Gastroesophageal sphincter (tissue), 4 donors: ENCODE results near the gene DPPA5. TPM values are rescaled to one million over a fixed set of nuclear protein-coding genes. Genes with fewer than 3 reads are reported as not detected.
"Not testable (repeated sequence)": the region's sequence is repeated elsewhere in the genome, so short reads cannot be mapped to it uniquely, and the experiment has no call there.

Source experiments
- ATAC-seq: fragments of 150-250 bp; one replicate; pipeline ENCODE4 v1.9.1; 2016; ENCODE audit warnings: mild to moderate bottlenecking, moderate library complexity
- H3K27ac ChIP-seq, 4 donors: fragments of 200-600 bp; sonication (generic) in 3 of 4; 1 replicate in 3 of 4; 2 replicates in 1 of 4; pipeline ENCODE4 v1.5.1; 2016 to 2019
- H3K27me3 ChIP-seq: fragments of 200-600 bp; sonication (generic); one replicate; pipeline ENCODE4 v1.5.1; 2019
- H3K36me3 ChIP-seq, 2 donors: fragments of 200-600 bp; sonication (generic); one replicate each; pipeline ENCODE4 v1.5.1; 2019; ENCODE audit warnings: control low read depth in 1 of 2
- H3K4me1 ChIP-seq, 3 donors: fragments of 200-600 bp; sonication (generic); 1 replicate in 2 of 3; 2 replicates in 1 of 3; pipeline ENCODE4 v1.5.1; 2016 to 2019; ENCODE audit warnings: control low read depth in 2 of 3
- H3K4me3 ChIP-seq, 2 donors: fragments of 200-600 bp; sonication (generic); one replicate each; pipeline ENCODE4 v1.5.1; 2019; ENCODE audit warnings: mild to moderate bottlenecking in 1 of 2, moderate library complexity in 1 of 2
- H3K9me3 ChIP-seq, 3 donors: fragments of 200-600 bp; sonication (generic); one replicate each; pipeline ENCODE4 v1.5.1; 2017 to 2019; ENCODE audit warnings: control low read depth in 2 of 3
- CTCF ChIP-seq, 4 experiments: fragments of 200-600 bp in 2 of 4; fragments of 450-650 bp in 2 of 4; sonication (generic) in 1 of 4; IDR thresholded peaks; one replicate each; pipeline ENCODE4 v1.5.1; 2017 to 2019; ENCODE audit warnings: antibody characterized with exemption in 4 of 4, mild to moderate bottlenecking in 2 of 4, moderate library complexity in 2 of 4
- EP300 ChIP-seq: sonication (generic); formaldehyde crosslinking; IDR thresholded peaks from one replicate; pipeline ENCODE4 v1.6.1; 2017; ENCODE audit warnings: antibody characterized with exemption, mild to moderate bottlenecking
- POLR2A ChIP-seq, 2 donors: fragments of 450-650 bp; IDR thresholded peaks; one replicate each; pipeline ENCODE4 v1.6.1; 2017; ENCODE audit warnings: antibody characterized with exemption in 2 of 2, mild to moderate bottlenecking in 2 of 2, moderate library complexity in 1 of 2
- POLR2AphosphoS5 ChIP-seq: sonication (generic); formaldehyde crosslinking; IDR thresholded peaks from one replicate; pipeline ENCODE4 v1.6.1; 2017; ENCODE audit warnings: antibody characterized with exemption
- WGBS, 2 donors: methylation state at CpG; one replicate each; pipeline ENCODE4 v1.1.5; 2018; ENCODE audit warnings: low coverage in 1 of 2; 5-methylcytosine and 5-hydroxymethylcytosine counted together
- small RNA-seq, 4 donors: library from RNA; depleted of rRNA; stranded (forward); fragments of <200 nt; gene quantifications; one replicate each; pipeline ENCODE3, GENCODE V24; 2016
- total RNA-seq, 4 donors: library from RNA; depleted of rRNA; stranded (reverse); fragments of >200 nt; gene quantifications; one replicate each; pipeline ENCODE4 v1.1.0, GENCODE V29; 2016

The DPPA5 gene
- total RNA-seq, 4 donors from 2014 or later = not detected

- peaks cover 3% of the 10 kb centered on the region for H3K27me3 ChIP-seq
- no peaks in the 10 kb centered on the region for H3K36me3 ChIP-seq
- ATAC-seq = no peak
- WGBS, 2 donors = 0 to 2% methylated on average over 5 to 8 of the region's 13 CpGs
- TF ChIP-seq POLR2AphosphoS5 (no peak), CTCF (IDR thresholded peaks at IDR 0.05) (no peak), EP300 (no peak), POLR2A (IDR thresholded peaks at IDR 0.05) (no peak)
- peak overlapping the region; percentile 38 to 71 for H3K4me3 ChIP-seq
- peak overlapping the region in 3 of 4 donors; percentile 68 to 78 (median 74) for H3K27ac ChIP-seq
- no peaks in the 10 kb centered on the region for H3K9me3 ChIP-seq
- H3K4me1 ChIP-seq = peaks cover 0 to 17% (median 3%) of the 10 kb centered on the region in 3 donors
Observed at GRCh38 chr6:73309535-73309784, 44.6 kb downstream of the DPPA5 start.

- TF ChIP-seq EP300 (no peak), POLR2A (IDR thresholded peaks at IDR 0.05) (no peak), POLR2AphosphoS5 (no peak), CTCF (IDR thresholded peaks at IDR 0.05) (no peak)
- H3K9me3 ChIP-seq = no peaks in the 10 kb centered on the region
- no peaks in the 10 kb centered on the region for H3K27me3 ChIP-seq
- WGBS, 2 donors = 84 to 100% methylated on average over 1 to 11 of the region's 26 CpGs
- peak overlapping the region; percentile 38 to 71 for H3K4me3 ChIP-seq
- H3K27ac ChIP-seq = peak overlapping the region in 3 of 4 donors; percentile 68 to 78 (median 74)
- no peak for ATAC-seq
- H3K36me3 ChIP-seq = no peaks in the 10 kb centered on the region
- H3K4me1 ChIP-seq = peaks cover 0 to 17% (median 3%) of the 10 kb centered on the region in 3 donors
Observed at GRCh38 chr6:73308712-73309534, 45.2 kb downstream of the DPPA5 start.

- not testable (repeated sequence) for H3K27me3 ChIP-seq, H3K36me3 ChIP-seq, H3K27ac ChIP-seq, H3K4me1 ChIP-seq, ATAC-seq, H3K4me3 ChIP-seq, H3K9me3 ChIP-seq
- 89% methylated on average over 2 of the region's 7 CpGs; no CpG with 5 or more reads in 1 of the 2 donors for WGBS, 2 donors
Observed at GRCh38 chr6:73303773-73304172, 50.3 kb downstream of the DPPA5 start.

Small RNA genes lying within 50 kb of the gene (small RNA-seq; reads per million reads assigned to genes)
- gene RPL39P3 = 0 reads per million in 4 donors

Other genes starting within 250 kb of the DPPA5 start
- not detected for gene KHDC1L, start 128.8 kb downstream of the DPPA5 start, total RNA-seq
- gene KHDC1, start 91.1 kb downstream of the DPPA5 start, total RNA-seq = 1 to 10 TPM in 3 of 4 donors, under 1 TPM in 1; 0.93 to 1.9 (median 1.4) TPM
- gene KHDC3L, start 8.4 kb upstream of the DPPA5 start, total RNA-seq = not detected
- not detected for gene OOEP, start 15.6 kb upstream of the DPPA5 start, total RNA-seq
- 1 to 10 TPM in 3 of 4 donors, under 1 TPM in 1; 0.62 to 7.9 (median 2.8) TPM for gene DDX43, start 40.6 kb upstream of the DPPA5 start, total RNA-seq
- gene CGAS, start 98.0 kb upstream of the DPPA5 start, total RNA-seq = 1 to 10 TPM; 3.4 to 5.5 (median 4.4) TPM
- gene MTO1, start 107.5 kb upstream of the DPPA5 start, total RNA-seq = 10 to 100 TPM; 25.2 to 30.3 (median 29.4) TPM
- over 10,000 TPM in 2 of 4 donors, 1,000 to 10,000 TPM in 2; 7,131 to 12,070 (median 10,987) TPM for gene EEF1A1, start 166.8 kb upstream of the DPPA5 start, total RNA-seq